SH-SY5Y (cell line): Measurements from ENCODE around the gene RHOF.

Experiments
- GATA2 ChIP-seq: IDR thresholded peaks from 2 replicates; pipeline ENCODE4 v1.6.1; 2011; ENCODE audit warnings: mild to moderate bottlenecking, low read depth, low read length
- GATA3 ChIP-seq: IDR thresholded peaks from 2 replicates; pipeline ENCODE4 v1.6.1; 2011; ENCODE audit warnings: low read depth, mild to moderate bottlenecking, low read length, moderate library complexity

DNA sequence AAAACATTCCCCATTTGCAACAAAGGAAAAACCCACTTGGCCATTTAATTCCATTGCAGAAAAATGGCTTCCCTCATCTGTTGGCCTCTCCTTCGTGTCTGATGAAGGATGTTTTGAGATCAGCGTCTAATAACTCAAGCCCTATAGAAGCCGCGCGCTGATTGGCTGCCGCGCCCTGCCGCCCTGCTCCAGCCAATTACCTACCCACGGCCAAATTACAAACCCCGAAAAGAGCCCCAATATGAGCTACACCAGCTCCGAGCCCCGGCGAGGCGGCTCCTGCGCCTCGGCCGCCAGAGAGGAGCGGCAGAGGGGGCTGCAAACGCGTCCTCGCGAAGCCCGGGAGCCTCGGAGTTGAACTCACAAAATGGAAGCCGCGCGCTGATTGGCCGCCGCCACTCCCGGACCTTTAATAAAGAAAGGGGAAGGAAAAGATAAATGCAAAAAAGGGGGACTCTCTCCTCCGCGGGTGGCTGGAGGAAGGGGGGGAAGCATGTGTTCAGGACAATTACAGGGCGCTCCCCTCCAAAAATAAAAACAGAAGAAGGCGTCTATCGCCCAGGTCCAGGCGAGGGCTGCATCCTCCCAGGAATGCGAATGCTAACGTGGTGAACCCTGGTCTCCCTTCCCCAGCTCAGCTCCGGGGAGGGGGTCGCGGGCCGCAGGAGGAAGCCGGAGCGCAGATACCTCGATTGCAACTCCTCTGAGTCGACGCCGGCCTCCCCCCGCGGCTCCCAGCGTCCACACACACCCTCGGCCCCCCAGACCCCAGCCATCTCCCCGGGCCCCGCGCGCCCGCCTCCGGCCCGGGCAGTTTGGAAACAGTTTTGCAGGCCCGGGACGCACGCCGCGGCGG lies 9.6 kb upstream of the RHOF start:
- no peak for TF ChIP-seq GATA2
- no peak for TF ChIP-seq GATA3
